Cardiac fibroblast (primary cell): ENCODE data around the gene ZNF276.
A peak's percentile ranks its signal among the peaks of the same experiment; 100 is the strongest.
"Not testable (repeated sequence)": the region's sequence is repeated elsewhere in the genome, so short reads cannot be mapped to it uniquely, and the experiment has no call there.

Experiments used
- DNase-seq, 2 donors: peaks; one replicate each; pipeline versions ENCODE4 v3.0.0 to v3.0.0-alpha.2; 2010; ENCODE audit warnings: low read depth in 2 of 2
- H3K4me3 ChIP-seq, 2 donors: replicated peaks in 1 of 2; 1 replicate in 1 of 2; 2 replicates in 1 of 2; pipeline ENCODE4 v1.5.1; 2011; ENCODE audit warnings: low read depth in 2 of 2, low read length in 2 of 2, mild to moderate bottlenecking in 2 of 2, moderate library complexity in 1 of 2
- CTCF ChIP-seq: IDR thresholded peaks from one replicate; pipeline ENCODE4 v1.5.1; 2011; ENCODE audit warnings: low read depth, mild to moderate bottlenecking, low read length, inconsistent platforms

ZNF276 gene

GRCh38 chr16:89687092-89687940 is 34.0 kb upstream of the ZNF276 start:
- peak overlapping the region; percentile 71 to 79 for H3K4me3 ChIP-seq
- no peak for TF ChIP-seq CTCF
- DNase-seq, result peak; percentile 34 to 49

DNA sequence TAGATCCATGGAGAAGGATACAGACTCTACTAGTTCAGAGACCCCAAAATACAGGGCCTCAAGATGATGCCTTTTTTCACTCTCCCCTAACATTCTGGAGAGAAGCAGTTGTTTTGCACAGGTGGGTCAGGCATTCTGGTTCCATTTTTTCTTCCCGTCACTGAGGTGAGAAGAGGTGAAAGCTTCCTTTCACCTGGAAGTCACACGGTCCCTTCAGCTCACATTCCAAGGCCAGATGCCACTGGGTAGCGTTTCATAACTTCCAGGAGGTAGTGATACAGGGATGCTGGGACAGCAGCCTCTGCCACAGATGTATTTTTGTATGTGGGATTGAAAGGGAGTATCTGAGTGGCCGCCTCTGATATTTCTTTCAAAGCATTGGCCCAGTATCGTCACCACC is 32.9 kb upstream of the ZNF276 start:
- no peak for TF ChIP-seq CTCF
- no peak overlapping the region for H3K4me3 ChIP-seq
- DNase-seq, result no peak

- TF ChIP-seq CTCF, result no peak
- H3K4me3 ChIP-seq, result no peak overlapping the region
Measured at GRCh38 chr16:89689142-89689541, 32.2 kb upstream of the ZNF276 start.

DNA sequence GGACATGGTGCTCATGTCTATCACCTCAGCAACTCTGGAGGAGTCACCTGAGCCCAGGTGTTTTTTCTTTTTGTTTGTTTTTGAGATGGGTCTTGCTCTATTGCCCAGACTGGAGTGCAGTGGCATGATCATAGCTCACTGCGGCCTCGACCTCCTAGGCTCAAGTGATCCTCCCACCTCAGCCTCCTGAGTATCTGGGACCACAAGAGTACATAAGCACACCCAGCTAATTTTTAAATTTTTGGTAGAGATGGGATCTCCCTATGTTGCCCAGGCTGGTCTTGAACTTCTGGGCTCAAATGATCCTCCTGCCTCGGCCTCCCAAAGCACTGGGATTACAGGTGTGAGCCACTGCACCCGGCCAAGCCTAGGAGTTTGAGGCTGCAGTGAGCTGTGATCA is 31.7 kb upstream of the ZNF276 start:
- not testable (repeated sequence) for DNase-seq, H3K4me3 ChIP-seq

More at GRCh38 chr16:89689142-89689541, 32.2 kb upstream of the ZNF276 start:
- DNase-seq, result no peak

- H3K4me3 ChIP-seq, result no peak overlapping the region
- no peak for TF ChIP-seq CTCF
- DNase-seq, result no peak
Measured at GRCh38 chr16:89690392-89690901, 30.9 kb upstream of the ZNF276 start.

GRCh38 chr16:89691231-89691985 is 29.9 kb upstream of the ZNF276 start:
- DNase-seq, result no peak
- no peak for TF ChIP-seq CTCF
- H3K4me3 ChIP-seq, result no peak overlapping the region

DNA sequence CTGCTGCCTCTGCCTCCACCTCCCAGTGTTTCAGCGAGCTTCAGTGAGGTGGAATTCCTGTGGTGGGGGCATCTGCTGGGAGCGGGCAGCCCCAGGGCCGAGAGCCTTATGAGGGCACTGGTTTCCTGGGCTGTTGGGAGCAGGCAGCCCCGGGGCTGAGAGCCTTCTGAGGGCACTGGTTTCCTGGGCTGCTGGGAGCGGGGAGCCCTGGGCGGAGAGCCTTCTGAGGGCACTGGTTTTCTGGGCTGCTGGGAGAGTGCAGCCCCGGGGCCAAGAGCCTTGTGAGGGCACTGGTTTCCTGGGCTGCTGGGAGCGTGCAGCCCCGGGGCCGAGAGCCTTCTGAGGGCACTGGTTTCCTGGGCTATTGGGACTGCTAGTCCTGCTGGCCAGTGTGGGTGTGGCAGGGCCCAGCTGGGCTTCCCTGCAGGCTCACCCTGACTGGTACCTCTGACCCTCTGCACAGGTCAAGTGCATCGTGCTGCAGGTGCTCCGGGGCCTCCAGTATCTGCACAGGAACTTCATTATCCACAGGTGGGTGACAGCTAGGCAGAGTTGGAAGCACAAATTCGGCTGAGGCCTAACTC is 29.3 kb upstream of the ZNF276 start:
- no peak for TF ChIP-seq CTCF
- no peak for DNase-seq
- H3K4me3 ChIP-seq, result no peak overlapping the region
